GM12872 (cell line): ENCODE measurements around the gene ADAP1.

Source experiments
- TF ChIP-seq, protein P1 (sequence below): IDR thresholded peaks from 3 replicates; pipeline ENCODE4 v1.5.1; 2011; ENCODE audit warnings: low read depth, mild to moderate bottlenecking, low read length, moderate library complexity; ENCODE audit not compliant: insufficient read depth

Gene ADAP1

DNA sequence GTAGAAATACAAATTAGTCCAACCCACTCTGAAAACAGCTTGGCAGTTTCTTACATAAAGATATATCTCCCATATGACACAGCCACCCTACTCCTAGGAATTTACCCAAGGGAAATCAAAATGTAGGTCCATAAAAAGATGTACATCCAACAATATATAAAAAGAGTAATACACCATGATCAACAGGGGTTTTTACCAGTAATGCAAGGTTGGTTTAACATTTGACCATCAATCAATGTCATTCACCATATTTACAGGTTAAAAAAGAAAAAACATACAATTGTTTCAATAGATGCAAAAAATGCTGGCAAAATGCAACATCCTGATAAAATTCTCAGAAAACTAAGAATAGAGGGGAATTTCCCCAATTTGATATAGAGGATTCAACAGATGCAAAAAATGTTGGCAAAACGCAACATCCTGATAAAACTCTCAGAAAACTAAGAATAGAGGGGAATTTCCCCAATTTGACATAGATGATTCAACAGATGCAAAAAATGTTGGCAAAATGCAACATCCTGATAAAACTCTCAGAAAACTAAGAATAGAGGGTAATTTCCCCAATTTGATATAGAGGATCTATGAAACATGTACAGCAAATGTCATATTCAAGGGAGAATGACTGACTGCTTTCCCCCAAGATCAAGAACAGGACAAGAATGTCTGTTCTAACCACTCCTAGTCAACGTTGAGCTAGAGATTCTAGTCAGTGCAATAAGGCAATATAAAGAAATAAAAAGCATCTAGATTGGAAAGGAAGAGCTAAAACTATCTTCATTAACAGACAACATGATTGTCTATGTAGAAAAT, 13.7 kb downstream of the ADAP1 start:
- TF ChIP-seq, protein P1, sequence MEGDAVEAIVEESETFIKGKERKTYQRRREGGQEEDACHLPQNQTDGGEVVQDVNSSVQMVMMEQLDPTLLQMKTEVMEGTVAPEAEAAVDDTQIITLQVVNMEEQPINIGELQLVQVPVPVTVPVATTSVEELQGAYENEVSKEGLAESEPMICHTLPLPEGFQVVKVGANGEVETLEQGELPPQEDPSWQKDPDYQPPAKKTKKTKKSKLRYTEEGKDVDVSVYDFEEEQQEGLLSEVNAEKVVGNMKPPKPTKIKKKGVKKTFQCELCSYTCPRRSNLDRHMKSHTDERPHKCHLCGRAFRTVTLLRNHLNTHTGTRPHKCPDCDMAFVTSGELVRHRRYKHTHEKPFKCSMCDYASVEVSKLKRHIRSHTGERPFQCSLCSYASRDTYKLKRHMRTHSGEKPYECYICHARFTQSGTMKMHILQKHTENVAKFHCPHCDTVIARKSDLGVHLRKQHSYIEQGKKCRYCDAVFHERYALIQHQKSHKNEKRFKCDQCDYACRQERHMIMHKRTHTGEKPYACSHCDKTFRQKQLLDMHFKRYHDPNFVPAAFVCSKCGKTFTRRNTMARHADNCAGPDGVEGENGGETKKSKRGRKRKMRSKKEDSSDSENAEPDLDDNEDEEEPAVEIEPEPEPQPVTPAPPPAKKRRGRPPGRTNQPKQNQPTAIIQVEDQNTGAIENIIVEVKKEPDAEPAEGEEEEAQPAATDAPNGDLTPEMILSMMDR, result no peak

DNA sequence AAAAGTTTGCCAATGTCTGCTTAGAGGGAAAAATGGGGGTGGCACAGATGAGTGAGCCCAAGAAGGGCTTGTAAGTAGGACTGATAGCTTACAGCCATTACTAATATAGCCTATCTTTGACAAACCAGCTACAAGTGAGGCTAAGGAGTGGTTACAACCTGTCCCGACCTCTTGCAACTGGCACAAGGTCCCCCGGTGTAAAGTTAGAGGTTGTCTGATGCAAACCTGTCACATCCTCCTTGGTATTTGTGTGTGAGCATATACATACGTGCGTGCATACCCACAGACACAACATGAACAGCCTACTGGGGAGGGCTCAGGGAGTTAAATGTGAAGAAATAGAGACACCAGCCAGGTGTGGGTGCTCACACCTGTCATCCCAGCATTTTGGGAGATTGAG, 14.6 kb downstream of the ADAP1 start:
- TF ChIP-seq, protein P1, result no peak

DNA sequence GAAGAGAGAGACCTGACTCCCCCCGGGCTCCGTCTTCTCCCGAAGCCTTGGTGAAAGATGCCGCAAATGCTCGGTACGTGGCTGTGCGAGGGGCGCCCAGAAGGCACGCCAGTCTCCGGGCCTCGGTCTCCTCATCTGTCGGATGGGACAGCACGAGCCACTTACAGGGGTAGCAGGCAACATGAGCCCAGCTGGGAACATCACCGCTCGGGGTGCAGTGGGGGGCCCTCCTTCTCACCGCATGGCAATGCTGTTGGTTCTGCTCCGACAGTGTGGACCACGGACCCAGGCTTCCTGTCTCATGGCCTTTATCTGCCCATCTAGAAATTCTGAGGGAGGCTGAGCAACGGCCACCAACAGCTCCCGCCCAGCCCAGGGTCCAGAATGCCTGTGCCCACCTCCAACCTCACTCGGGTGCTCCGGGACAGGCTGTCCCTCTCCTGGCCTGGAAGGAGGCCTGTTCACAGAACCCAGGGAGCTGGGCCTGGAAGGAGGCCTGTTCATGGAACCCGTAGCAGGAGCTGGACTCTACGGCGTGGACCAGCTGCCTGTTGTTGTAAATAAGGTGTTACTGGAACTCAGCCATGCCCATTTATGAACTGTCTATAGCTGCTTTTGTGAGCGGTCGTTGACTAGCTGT, 15.8 kb downstream of the ADAP1 start:
- TF ChIP-seq, protein P1, result no peak

DNA sequence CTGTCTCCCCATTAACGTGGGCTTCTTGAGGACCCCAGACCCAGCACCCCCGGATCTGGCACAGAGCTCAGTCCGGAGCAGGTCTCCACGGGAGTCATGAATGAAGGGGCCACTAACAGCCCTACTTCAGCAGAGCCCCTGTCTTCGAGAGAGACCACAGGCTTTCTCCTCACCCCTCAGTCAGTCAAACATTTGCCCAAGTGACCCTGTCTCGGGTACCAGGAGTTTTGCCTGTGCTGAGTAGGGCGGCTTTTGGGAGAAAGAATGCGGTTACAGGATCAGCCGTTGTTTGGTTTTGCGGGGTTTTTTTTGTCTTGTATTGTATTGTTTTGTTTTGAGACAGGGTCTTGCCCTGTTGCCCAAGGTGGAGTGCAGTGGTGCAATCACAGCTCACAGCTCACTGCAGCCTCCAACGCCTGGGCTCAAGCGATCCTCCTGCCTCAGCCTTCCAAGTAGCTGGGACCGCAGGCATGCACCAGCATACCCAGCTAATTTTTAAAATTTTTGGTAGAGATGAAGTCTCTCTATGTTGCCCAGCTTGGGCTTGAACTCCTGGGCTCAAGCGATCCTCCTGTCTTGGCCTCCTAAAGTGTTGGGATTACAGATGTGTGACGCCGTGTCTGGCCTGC, 16.5 kb downstream of the ADAP1 start:
- TF ChIP-seq, protein P1, result no peak

DNA sequence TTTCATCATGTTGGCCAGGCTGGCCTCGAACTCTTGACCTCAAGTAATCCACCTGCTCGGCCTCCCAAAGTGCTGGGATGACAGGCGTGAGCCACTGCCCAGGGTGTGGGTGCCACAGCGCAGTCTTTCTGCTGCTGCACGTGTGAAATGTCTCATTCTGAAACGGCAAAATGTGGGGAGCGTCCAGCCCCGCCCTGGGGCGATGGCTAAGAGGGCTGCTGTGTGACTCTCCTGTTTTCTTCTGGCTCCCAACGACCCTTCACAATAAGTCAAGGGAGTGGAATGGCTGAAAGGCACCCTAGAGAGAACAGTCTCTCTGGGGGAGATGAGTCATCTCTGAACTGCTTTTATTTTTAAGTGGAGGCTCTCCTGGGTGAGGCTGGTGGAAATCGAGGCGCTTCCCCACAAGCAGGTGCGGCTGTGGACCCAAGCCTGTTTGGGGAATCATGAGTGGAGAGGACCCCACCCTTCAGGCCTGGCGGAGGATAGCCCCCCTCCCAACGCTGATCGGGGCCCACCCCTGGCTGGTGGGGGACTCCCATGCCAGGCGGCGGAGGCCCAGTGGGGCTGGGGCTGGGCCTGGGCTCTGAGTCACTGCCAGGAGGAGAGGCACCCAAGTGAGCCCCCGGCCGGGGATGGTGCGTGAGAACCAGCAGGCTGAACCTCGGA, 18.0 kb downstream of the ADAP1 start:
- TF ChIP-seq, protein P1, result no peak

DNA sequence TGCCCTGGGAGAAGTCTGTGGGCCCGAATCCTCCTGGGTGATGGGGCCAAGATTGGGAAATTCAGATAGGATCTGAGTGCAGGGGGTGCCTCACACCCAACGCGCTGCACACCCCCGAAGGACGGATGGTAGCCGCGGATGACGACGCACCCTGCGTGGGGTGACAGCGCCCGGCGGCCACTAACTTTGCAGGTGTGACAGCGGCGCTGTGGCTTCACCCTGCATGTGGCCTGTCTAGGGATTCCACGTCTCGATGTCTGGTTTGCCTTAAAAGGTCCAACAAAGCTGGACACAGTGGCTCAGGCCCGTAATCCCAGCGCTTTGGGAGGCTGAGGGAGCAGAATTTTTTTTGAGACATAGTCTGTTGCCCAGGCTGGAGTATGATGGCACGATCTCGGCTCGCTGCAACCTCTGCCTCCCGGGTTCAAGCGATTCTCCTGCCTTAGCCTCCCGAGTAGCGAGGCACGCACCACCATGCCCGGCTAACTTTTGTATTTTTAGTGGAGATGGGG, 18.6 kb downstream of the ADAP1 start:
- TF ChIP-seq, protein P1, result no peak

DNA sequence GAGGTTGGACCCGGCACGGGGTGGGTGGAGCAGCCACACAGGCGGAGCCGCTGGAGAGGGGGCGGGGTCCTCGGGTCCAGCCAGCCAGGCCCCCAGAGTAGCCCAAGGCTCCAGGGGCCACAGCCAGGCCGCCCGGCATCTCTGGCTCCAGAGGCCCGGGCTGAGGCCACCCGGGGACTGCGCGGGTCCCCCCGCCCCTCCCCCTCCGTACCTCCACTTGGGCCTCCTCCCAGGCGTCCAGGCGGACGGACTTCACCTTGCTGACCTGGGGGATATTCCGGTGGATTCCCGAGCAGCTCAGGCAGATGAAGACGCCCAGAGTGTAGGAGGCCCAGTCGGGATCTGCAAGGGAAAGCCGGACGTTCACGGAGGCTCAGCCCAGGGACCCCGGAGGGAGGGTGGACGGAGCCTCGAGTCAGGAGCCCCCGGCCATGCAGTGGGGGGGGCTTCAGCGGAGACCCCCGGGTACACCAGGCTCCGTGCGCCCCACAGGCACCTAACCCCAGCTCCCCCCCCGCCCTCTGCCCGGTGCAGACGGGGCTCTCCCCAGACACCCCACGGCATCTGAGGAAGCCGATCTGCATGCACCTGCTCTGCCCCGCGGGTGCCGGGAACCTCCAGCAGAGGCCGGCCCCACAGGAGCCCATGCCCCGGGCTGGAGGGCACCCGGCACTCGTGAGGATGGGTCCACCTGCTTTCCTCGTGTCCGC, 19.2 kb downstream of the ADAP1 start:
- TF ChIP-seq, protein P1, result no peak
